Stimulated activated CD4-positive, alpha-beta T cell treated with anti-CD3 and anti-CD28 coated beads, Interleukin-15, amount 100 ng/mL, for 48 hours (primary cell): ENCODE measurements around the gene C20orf96.
"Not testable (repeated sequence)": the region's sequence is repeated elsewhere in the genome, so short reads cannot be mapped to it uniquely, and the experiment has no call there.

Experiments used
- DNase-seq, 2 donors: peaks; one replicate each; pipeline ENCODE4 v3.0.0-alpha.2; 2020; ENCODE audit warnings: low read depth in 2 of 2

The C20orf96 gene

DNA sequence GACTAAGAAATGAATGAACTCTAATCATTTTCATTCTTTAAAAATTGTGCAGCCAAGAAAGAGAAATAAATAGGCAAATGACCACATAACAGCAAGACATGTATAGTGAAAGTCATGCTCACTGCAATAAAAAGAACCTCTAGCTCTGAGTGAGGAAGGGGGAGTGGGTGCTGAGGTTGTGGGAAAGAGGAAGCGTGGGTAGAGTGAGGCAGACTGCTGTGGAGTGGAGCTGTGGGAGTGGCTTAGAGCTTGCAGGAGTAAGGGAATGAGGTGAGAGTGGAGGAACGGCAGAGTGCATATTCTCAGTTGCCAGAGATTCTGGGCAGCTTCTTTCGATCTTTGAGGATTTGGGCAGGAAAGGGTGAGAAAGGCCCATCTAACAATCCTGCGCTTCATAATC lies 53.1 kb downstream of the C20orf96 start:
- peak in 1 of 2 donors; percentile 17 for DNase-seq

DNA sequence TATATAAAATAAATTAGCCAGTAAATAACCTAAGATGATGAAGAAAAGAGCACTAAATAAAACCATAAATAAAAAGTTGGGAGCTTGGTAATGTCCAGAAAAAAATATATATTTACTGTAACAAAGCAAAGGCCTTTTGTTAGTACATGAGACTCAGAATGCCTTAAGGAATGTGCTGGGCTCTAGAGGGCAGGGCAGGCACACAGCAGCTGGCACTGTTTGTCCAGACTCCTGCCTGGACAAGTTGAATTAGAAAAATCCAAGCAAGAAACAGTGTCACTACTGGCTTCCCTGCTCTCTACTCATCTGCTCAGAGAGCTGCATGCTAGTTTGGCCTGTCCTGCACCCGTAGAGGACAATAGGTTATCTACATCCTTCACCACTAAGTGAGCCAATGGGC lies 54.7 kb downstream of the C20orf96 start:
- no peak for DNase-seq

- DNase-seq = no peak
Observed at GRCh38 chr20:227439-228105, 63.0 kb downstream of the C20orf96 start.

GRCh38 chr20:226958-227357 lies 63.6 kb downstream of the C20orf96 start, which contains the start of gene DEFB129:
TSS of gene DEFB129 (plus strand) at chr20:227258. CDS start at chr20:227289, 31 bp downstream.
- DNase-seq = no peak

DNA sequence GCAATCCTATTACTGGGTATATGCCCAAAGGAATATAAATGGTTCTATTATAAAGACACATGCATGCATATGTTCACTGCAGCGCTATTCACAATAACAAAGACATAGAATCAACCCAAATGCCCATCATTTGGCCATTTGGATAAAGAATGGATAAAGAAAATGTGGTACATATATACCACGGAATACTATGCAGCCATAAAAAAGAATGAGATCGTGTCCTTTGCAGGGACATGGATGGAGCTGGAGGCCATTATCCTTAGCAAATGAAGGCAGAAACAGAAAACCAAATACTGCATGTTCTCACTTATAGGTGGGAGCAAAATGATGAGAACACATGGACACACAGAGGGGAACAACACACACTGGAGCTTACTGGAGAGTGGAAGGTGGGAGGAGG lies 64.7 kb downstream of the C20orf96 start:
- not testable (repeated sequence) for DNase-seq

DNA sequence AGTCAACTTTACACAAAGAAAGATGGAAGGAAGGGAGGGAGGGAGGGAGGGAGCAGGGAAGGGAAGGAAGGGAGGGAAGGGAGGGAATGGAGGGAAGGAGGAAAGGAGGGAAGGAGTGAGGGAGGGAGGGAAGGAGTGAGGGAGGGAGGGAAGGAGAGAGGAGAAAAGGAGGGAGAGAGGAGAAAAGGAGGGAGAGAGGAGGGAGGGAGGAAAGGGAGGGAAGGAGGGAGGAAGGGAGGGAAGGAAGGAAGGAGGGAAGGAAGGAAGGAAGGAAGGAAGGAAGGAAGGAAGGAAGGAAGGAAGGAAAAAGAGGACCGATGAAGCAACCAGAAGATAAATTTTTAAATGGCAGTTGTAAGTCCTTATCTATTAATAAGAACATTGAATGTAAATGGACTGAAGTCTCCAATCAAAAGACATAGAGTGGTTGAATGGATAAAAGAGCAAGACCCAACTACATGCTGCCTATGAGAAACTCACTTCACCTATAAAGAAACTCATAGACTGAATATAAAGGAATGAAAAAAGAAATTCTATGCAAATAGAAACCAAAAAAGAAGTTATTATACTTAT lies 69.2 kb downstream of the C20orf96 start:
- DNase-seq = no peak
